Gastrocnemius medialis (tissue), 4 donors: ENCODE data around the gene PPP4R3A.

Source experiments
- CTCF ChIP-seq, 5 experiments: fragments of 450-650 bp in 3 of 5; fragments of 200-600 bp in 2 of 5; sonication (generic) in 2 of 5; IDR thresholded peaks in 4 of 5; conservative IDR thresholded peaks in 1 of 5; 1 replicate in 4 of 5; 2 replicates in 1 of 5; pipeline ENCODE4 v1.5.1; 2016 to 2019; ENCODE audit warnings: antibody characterized with exemption in 5 of 5, mild to moderate bottlenecking in 3 of 5, moderate library complexity in 3 of 5
- POLR2A ChIP-seq, 2 donors: fragments of 450-650 bp; IDR thresholded peaks; one replicate each; pipeline ENCODE4 v1.6.1; 2017; ENCODE audit warnings: antibody characterized with exemption in 2 of 2, mild to moderate bottlenecking in 2 of 2, moderate library complexity in 2 of 2

GRCh38 chr14:91412939-91413338 is 97.2 kb downstream of the PPP4R3A start:
- TF ChIP-seq CTCF (IDR thresholded peaks at IDR 0.05 in 4 of 5, conservative IDR thresholded peaks at IDR 0.05 in 1 of 5) (no peak), POLR2A (IDR thresholded peaks at IDR 0.05) (no peak)
